ENCODE results near the gene KRT84. TPM values are rescaled to one million over a fixed set of nuclear protein-coding genes. Genes with fewer than 3 reads are reported as not detected.

KRT84 gene
- polyA plus RNA-seq, 1 donor from 2014 or later, result not detected

DNA sequence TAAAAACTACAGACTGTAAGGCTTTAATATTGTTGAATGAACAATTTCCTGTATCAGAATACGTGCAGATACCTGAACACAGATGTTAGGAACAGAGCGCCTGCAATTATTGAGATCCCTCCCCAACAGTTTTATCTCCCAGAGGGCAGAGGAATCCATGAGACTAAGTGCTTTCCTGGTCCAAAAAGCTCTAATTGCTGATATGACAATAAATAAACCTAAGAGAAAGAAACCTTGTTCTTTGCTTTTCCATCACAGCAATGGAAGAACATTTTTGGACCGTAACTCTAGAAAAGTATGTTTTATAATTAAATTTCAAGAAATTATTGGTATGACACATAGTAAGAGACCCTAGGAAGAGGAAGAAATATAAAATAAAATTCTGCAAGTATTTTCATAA lies 51.3 kb downstream of the KRT84 start:
- Histone ChIP-seq H3K27ac (ENCODE audit: low read length) (no peak overlapping the region), H3K27me3 (ENCODE audit: insufficient read depth, low read depth, low read length) (no peaks in the 10 kb centered on the region), H2AFZ (ENCODE audit: low read depth, low read length) (no peak overlapping the region), H4K20me1 (ENCODE audit: insufficient read depth) (no peaks in the 10 kb centered on the region), H3K9me3 (ENCODE audit: low read length) (no peaks in the 10 kb centered on the region), H3K4me2 (ENCODE audit: low read length) (no peak overlapping the region), H3K36me3 (ENCODE audit: insufficient read depth, low read length) (no peaks in the 10 kb centered on the region), H3K79me2 (replicated peaks; ENCODE audit: insufficient read depth, low read length) (no peaks in the 10 kb centered on the region), H3K9me2 (ENCODE audit: insufficient read depth, low read length) (no peaks in the 10 kb centered on the region), H3F3A (ENCODE audit: insufficient read depth, low read length, poor library complexity, severe bottlenecking) (no peaks in the 10 kb centered on the region), H3K9ac (ENCODE audit: low read length) (no peak overlapping the region), H3K4me3 (ENCODE audit: low read length) (no peak overlapping the region)
- TF ChIP-seq, protein P1, sequence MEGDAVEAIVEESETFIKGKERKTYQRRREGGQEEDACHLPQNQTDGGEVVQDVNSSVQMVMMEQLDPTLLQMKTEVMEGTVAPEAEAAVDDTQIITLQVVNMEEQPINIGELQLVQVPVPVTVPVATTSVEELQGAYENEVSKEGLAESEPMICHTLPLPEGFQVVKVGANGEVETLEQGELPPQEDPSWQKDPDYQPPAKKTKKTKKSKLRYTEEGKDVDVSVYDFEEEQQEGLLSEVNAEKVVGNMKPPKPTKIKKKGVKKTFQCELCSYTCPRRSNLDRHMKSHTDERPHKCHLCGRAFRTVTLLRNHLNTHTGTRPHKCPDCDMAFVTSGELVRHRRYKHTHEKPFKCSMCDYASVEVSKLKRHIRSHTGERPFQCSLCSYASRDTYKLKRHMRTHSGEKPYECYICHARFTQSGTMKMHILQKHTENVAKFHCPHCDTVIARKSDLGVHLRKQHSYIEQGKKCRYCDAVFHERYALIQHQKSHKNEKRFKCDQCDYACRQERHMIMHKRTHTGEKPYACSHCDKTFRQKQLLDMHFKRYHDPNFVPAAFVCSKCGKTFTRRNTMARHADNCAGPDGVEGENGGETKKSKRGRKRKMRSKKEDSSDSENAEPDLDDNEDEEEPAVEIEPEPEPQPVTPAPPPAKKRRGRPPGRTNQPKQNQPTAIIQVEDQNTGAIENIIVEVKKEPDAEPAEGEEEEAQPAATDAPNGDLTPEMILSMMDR (IDR thresholded peaks at IDR 0.05; ENCODE audit: poor library complexity, severe bottlenecking), result no peak

DNA sequence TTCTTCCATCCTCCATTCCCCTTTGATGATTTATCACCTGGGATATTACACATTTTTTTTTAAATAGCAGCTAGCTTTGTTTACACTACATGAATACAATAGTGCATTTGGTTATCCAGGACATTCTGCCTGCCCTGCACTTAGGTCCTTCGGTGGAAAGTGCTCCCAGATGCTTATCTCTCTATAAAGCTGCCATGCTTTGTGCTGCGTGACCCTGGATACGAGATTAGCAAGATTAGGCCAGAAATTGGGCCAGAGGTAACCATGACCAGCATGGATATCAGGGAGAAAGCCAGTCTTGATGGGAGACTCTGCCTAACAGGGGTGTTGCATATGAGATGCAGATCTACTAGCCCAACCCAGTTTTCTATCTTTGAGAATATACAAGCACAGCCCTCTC lies 52.1 kb downstream of the KRT84 start:
- H2AFZ ChIP-seq (ENCODE audit: low read depth, low read length), result no peak overlapping the region
- no peak overlapping the region for H3K4me3 ChIP-seq (ENCODE audit: low read length)
- no peaks in the 10 kb centered on the region for H3K9me3 ChIP-seq (ENCODE audit: low read length)
- no peaks in the 10 kb centered on the region for H3K9me2 ChIP-seq (ENCODE audit: insufficient read depth, low read length)
- TF ChIP-seq POLR2AphosphoS5 (IDR thresholded peaks at IDR 0.05) (no peak), EP300 (conservative IDR thresholded peaks at IDR 0.05; ENCODE audit: poor library complexity, severe bottlenecking) (no peak), EZH2 (IDR thresholded peaks at IDR 0.05; ENCODE audit: borderline replicate concordance, insufficient read depth, low read length, poor library complexity, severe bottlenecking) (no peak), RAD21 (conservative IDR thresholded peaks at IDR 0.05) (no peak), MXI1 (conservative IDR thresholded peaks at IDR 0.05; ENCODE audit: poor library complexity, severe bottlenecking) (no peak), TAF1 (IDR thresholded peaks at IDR 0.05; ENCODE audit: low read depth) (no peak), SMC3 (conservative IDR thresholded peaks at IDR 0.05; ENCODE audit: poor library complexity) (no peak)
- TF ChIP-seq, protein P2, sequence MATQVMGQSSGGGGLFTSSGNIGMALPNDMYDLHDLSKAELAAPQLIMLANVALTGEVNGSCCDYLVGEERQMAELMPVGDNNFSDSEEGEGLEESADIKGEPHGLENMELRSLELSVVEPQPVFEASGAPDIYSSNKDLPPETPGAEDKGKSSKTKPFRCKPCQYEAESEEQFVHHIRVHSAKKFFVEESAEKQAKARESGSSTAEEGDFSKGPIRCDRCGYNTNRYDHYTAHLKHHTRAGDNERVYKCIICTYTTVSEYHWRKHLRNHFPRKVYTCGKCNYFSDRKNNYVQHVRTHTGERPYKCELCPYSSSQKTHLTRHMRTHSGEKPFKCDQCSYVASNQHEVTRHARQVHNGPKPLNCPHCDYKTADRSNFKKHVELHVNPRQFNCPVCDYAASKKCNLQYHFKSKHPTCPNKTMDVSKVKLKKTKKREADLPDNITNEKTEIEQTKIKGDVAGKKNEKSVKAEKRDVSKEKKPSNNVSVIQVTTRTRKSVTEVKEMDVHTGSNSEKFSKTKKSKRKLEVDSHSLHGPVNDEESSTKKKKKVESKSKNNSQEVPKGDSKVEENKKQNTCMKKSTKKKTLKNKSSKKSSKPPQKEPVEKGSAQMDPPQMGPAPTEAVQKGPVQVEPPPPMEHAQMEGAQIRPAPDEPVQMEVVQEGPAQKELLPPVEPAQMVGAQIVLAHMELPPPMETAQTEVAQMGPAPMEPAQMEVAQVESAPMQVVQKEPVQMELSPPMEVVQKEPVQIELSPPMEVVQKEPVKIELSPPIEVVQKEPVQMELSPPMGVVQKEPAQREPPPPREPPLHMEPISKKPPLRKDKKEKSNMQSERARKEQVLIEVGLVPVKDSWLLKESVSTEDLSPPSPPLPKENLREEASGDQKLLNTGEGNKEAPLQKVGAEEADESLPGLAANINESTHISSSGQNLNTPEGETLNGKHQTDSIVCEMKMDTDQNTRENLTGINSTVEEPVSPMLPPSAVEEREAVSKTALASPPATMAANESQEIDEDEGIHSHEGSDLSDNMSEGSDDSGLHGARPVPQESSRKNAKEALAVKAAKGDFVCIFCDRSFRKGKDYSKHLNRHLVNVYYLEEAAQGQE (IDR thresholded peaks at IDR 0.05; ENCODE audit: borderline replicate concordance), result no peak
- TF ChIP-seq, protein P1 (IDR thresholded peaks at IDR 0.05; ENCODE audit: poor library complexity, severe bottlenecking), result no peak
- H3K27ac ChIP-seq (ENCODE audit: low read length), result no peak overlapping the region
- H3K79me2 ChIP-seq (replicated peaks; ENCODE audit: insufficient read depth, low read length), result no peaks in the 10 kb centered on the region
- H3K4me2 ChIP-seq (ENCODE audit: low read length), result no peak overlapping the region
- no peaks in the 10 kb centered on the region for H3K36me3 ChIP-seq (ENCODE audit: insufficient read depth, low read length)
- H3K9ac ChIP-seq (ENCODE audit: low read length), result no peak overlapping the region
- H3F3A ChIP-seq (ENCODE audit: insufficient read depth, low read length, poor library complexity, severe bottlenecking), result no peaks in the 10 kb centered on the region
- no peaks in the 10 kb centered on the region for H4K20me1 ChIP-seq (ENCODE audit: insufficient read depth)
- H3K27me3 ChIP-seq (ENCODE audit: insufficient read depth, low read depth, low read length), result no peaks in the 10 kb centered on the region
